GM20000 (cell line): Measurements from ENCODE around the gene OLFM1.

Experiments used
- DNase-seq: peaks from one replicate; pipeline ENCODE4 v3.0.0; 2012; ENCODE audit warnings: low spot score
- TF ChIP-seq, protein P1 (sequence below): IDR thresholded peaks from 2 replicates; pipeline ENCODE4 v1.5.1; 2012; ENCODE audit warnings: mild to moderate bottlenecking, control low read depth; ENCODE audit errors: extremely low read depth, missing control alignments

OLFM1 gene

DNA sequence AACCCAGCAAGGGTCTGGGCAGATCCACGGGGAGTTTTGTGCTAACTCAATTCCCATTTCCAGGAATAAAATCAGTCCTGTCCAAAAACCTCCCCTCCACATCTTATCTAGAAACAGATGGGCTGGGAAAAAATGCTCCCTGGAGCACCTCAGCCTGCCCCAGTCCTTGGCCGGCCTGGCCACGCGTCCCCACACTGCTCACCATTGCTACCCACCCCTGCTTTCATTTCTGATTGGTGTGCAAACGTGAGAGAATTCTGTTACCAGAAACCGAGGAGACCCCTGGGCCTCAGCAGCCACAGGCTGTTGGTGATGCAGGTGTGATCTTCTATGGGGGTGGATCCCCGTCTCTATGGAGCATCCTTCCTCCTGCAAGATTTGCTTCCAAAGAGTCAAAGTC is 38.0 kb upstream of the OLFM1 start:
- TF ChIP-seq, protein P1, sequence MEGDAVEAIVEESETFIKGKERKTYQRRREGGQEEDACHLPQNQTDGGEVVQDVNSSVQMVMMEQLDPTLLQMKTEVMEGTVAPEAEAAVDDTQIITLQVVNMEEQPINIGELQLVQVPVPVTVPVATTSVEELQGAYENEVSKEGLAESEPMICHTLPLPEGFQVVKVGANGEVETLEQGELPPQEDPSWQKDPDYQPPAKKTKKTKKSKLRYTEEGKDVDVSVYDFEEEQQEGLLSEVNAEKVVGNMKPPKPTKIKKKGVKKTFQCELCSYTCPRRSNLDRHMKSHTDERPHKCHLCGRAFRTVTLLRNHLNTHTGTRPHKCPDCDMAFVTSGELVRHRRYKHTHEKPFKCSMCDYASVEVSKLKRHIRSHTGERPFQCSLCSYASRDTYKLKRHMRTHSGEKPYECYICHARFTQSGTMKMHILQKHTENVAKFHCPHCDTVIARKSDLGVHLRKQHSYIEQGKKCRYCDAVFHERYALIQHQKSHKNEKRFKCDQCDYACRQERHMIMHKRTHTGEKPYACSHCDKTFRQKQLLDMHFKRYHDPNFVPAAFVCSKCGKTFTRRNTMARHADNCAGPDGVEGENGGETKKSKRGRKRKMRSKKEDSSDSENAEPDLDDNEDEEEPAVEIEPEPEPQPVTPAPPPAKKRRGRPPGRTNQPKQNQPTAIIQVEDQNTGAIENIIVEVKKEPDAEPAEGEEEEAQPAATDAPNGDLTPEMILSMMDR: no peak
- no peak for DNase-seq

DNA sequence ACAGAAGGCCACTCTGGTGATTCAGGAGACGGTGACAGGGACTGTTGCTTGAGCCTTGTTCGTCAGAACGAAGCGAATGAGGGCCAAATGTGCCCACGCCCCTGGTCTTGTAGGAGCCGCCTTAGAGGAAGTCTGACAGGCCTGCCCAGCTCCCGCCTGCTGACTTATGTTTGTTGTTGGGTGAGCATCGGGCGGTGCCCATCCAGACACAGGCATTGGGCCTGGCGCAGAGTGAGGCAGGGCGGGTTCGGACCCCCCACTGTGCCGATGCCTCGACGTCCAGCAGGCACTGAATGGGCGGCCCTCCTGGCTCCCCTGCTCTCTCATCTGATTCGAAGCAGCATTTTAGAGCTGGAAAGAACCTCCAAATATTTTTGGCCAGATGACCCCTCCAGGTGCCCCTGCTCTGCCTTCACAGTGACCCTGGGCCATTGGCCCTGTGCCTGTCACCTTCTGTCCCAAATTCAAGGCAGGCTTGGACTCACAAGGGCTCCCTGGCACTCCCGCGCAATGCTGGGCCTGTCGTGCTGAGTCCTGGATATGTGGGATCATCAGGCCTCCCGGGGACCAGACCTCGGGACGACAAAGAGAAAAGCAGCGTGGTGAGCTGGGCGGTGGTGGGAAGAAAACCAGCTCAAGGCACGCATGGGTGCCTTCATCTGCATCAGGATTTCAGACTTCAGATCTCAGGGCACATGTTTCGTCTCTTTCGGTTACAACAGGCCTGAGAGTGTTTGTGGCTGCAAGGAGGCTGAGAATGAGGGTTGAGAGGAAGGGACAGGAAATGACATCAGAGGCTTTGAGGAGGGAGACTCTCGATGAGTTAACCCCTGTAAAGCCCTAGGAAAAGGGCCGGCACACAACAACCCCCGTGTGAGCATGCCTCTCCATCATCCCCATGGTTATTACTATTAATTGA is 37.1 kb upstream of the OLFM1 start:
- TF ChIP-seq, protein P1: no peak
- DNase-seq: no peak

DNA sequence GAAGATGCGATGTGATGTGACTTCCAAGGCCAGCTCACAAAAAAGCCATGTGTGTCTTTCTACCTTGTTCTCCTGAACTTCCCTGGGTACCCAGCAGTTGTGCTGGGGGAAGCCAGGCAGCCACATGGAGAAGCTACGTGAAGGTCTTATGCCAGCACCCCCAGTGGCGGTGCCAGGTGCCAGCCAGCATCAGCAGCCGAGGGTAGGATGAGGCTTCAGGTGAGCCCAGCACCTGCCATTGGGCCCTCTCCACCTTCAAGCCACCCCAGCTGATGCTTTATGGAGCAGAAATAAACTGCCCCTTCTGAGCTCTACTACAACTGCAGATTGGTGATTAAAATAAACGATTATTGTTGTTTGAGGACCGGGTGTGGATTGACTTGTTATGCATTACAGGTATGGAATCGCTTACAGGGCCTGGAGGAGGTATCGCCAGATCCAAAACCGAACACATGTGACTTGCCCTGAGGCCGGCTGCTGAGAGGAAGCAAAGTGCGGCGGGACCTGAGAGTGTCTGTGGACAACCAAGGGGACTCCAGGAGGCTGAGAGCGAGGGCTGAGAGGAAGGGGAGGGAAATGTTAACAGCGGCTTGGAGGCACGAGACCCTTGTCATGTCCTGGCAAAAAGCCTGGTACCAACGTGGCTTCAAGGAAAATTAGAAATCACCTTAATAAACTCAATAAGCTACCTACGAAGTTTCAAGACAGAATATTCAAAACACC is 36.0 kb upstream of the OLFM1 start:
- no peak for DNase-seq
- TF ChIP-seq, protein P1: no peak

DNA sequence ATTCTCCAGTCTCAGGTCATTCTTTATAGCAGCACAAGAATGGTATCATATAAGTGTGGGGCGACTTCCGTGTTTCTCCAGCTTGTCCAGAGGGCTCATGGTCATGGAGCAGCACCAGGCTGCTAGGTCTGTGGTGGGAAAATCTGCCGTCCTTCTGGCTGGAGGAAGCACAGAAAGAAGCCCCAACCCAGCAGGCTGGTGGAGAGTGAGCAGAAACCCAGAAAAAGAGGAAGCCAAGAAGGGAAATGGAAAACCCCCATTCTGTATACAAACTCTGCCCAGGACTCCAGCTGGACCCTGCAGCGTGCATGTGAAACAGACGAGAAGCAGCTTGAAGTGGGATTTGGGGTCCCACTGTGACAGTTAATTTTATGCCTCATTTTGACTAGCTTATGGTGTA is 34.3 kb upstream of the OLFM1 start:
- TF ChIP-seq, protein P1: no peak
- DNase-seq: no peak

DNA sequence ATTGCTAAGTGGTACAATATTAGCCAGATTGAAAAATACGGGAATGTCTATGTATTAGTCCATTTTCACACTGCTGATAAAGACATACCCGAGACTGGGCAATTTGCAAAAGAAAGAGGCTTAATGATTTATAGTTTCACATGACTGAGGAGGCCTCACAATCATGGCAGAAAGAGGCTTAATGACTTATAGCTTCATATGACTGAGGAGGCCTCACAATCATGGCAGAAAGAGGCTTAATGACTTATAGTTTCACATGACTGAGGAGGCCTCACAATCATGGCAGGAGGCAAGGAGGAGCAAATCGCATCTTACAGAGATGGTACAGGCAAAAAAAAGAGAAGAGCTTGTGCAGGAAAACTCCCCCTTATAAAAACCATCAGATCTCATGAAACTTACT is 32.3 kb upstream of the OLFM1 start:
- TF ChIP-seq, protein P1: no peak
- DNase-seq: no peak

DNA sequence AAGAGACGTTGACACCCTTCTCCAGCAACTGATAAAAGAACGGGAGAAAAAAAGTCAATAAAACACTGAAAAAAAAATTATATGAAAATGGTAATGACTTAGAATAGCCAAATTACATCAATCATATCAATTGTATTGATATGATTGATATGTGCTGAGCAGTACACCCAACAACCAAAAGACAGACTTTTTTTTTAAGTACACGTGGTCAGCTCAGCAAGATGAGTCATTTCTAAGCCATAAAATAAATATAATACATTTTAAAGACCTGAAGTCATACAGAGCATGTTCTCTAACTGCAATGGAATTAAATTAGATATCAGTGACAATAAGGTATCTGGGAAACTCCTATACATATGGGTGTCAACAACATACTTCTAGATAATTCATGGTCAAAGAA is 30.9 kb upstream of the OLFM1 start:
- DNase-seq: no peak
- TF ChIP-seq, protein P1: no peak

DNA sequence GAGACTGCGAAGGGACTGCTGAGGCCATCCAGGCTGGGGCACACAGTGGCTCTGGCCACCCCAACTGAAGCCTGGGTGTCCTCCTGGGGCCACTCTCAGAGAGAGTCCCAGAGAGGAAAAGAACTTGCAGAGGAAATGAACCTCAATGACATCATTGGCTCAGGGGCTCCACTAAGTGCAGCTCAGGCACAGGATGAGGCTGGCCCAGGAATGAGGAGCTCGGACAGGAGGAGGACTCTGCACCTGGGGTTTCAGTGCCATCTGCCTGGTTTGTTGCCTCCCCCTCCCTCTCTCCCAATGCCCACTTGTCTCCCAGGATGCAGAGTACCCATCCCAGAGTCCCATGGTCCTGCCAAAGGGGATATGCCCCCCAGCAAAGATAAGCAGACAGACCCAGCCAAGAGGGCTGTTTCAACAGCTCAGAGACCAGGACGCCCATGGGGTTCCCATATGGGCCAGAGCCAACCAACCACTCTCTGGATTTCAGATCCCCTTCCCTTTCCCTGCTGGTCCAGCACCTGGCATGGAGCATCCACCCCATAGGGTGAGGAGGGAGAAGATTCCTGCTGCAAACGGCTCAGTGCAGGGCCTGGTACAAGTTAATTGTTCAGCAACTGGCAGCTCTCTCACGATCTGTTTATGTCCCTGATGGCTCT is 26.9 kb upstream of the OLFM1 start:
- TF ChIP-seq, protein P1: no peak
- DNase-seq: no peak
